ENCODE measurements around the gene TOPBP1.

Gene TOPBP1

GRCh38 chr3:133700351-133700750 lies 38.6 kb upstream of the TOPBP1 start:
- no peak for TF ChIP-seq CTCF (IDR thresholded peaks at IDR 0.05; ENCODE audit: low read depth, low read length)
- no peak overlapping the region for H3K4me3 ChIP-seq (ENCODE audit: low read depth, low read length)

- no peak for TF ChIP-seq CTCF (IDR thresholded peaks at IDR 0.05; ENCODE audit: low read depth, low read length)
Measured at GRCh38 chr3:133699903-133700302, 38.2 kb upstream of the TOPBP1 start.

GRCh38 chr3:133699467-133699866 lies 37.7 kb upstream of the TOPBP1 start:
- no peak overlapping the region for H3K4me3 ChIP-seq (ENCODE audit: low read depth, low read length)
- TF ChIP-seq CTCF (IDR thresholded peaks at IDR 0.05; ENCODE audit: low read depth, low read length) = no peak

More at GRCh38 chr3:133699903-133700302, 38.2 kb upstream of the TOPBP1 start:
- no peak overlapping the region for H3K4me3 ChIP-seq (ENCODE audit: low read depth, low read length)

- H3K4me3 ChIP-seq (ENCODE audit: low read depth, low read length) = no peak overlapping the region
- TF ChIP-seq CTCF (IDR thresholded peaks at IDR 0.05; ENCODE audit: low read depth, low read length) = no peak
Measured at GRCh38 chr3:133697960-133698359, 36.2 kb upstream of the TOPBP1 start.

- no peak overlapping the region for H3K4me3 ChIP-seq (ENCODE audit: low read depth, low read length)
- TF ChIP-seq CTCF (IDR thresholded peaks at IDR 0.05; ENCODE audit: low read depth, low read length) = no peak
Measured at GRCh38 chr3:133695560-133696171, 33.9 kb upstream of the TOPBP1 start.

GRCh38 chr3:133694288-133695268 lies 32.8 kb upstream of the TOPBP1 start:
- H3K4me3 ChIP-seq (ENCODE audit: low read depth, low read length) = no peak overlapping the region
- TF ChIP-seq CTCF (IDR thresholded peaks at IDR 0.05; ENCODE audit: low read depth, low read length) = no peak

GRCh38 chr3:133693821-133694220 lies 32.1 kb upstream of the TOPBP1 start:
- TF ChIP-seq CTCF (IDR thresholded peaks at IDR 0.05; ENCODE audit: low read depth, low read length) = no peak
- H3K4me3 ChIP-seq (ENCODE audit: low read depth, low read length) = no peak overlapping the region
